GM19324 (cell line): Measurements from ENCODE around the gene PCYT1A.

Experiments
- ATAC-seq: cut with Tn5 transposase; IDR thresholded peaks from one replicate; pipeline ENCODE4 v1.9.1; 2021; ENCODE audit warnings: mild to moderate bottlenecking, moderate library complexity; ENCODE audit not compliant: unreplicated experiment, low FRiP score

PCYT1A gene

DNA sequence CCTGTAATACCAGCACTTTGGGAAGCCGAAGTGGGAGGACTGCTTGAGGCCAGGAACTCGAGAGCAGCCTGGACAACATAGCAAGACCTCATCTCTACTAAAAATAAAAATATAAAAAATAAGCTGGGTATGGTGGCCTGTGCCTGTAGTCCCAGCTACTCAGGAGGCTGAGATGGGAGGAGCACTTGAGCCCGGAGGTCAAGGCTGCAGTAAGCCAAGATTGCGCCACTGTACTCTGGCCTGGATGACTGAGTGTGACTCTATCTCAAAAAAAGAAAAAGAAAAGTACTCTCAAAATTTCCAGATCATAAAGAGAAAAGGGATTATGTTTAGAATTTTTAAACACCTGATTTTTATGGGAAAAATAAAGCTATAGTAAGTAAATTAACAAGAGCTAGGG lies 47.1 kb downstream of the PCYT1A start:
- ATAC-seq: no peak

GRCh38 chr3:196238612-196239560 lies 48.6 kb downstream of the PCYT1A start:
- ATAC-seq: no peak

DNA sequence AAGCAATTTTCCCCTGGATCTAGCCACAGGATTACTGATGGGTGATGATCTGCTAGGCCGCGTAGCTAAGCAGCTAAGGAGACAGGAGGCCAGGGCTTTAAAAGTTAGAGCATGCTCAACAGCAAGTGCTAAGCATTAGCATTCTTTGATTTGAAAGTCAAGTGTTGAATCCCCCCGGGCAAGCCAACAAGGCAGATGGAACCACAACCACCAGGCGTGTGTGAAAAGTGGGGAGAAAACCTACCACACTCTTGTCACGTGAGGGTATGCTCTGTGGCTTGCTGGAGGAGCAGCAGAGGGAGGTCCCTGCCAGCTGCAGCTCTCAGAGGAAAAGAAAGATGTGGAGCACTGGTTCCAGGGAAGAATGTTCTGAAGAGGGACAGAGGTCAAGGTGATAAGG lies 50.3 kb downstream of the PCYT1A start:
- no peak for ATAC-seq

- no peak for ATAC-seq
Measured at GRCh38 chr3:196236223-196236622, 51.3 kb downstream of the PCYT1A start.

GRCh38 chr3:196235452-196236122 lies 51.9 kb downstream of the PCYT1A start:
- ATAC-seq: no peak

DNA sequence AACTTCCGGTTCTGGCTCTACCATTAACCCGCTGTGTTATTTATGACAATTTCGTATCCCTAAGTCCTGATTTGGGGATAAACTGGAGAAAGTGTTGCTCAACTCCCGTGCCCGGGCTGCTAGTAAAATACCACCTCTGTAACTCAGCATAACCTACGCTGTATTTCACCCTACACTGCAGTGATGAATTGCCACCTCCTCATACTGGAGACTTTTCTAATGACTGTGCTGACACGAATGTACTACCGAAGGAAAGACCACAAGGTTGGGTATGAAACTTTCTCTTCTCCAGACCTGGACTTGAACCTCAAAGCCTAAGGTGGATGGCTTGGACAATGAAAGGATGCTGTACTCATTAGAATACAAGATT lies 54.7 kb downstream of the PCYT1A start:
- ATAC-seq: no peak

GRCh38 chr3:196232154-196232881 lies 55.2 kb downstream of the PCYT1A start:
- no peak for ATAC-seq

GRCh38 chr3:196227629-196228493 lies 59.7 kb downstream of the PCYT1A start:
- ATAC-seq: no peak

- ATAC-seq: no peak
Measured at GRCh38 chr3:196227121-196227561, 60.4 kb downstream of the PCYT1A start.

- no peak for ATAC-seq
Measured at GRCh38 chr3:196225763-196226364, 61.7 kb downstream of the PCYT1A start.

DNA sequence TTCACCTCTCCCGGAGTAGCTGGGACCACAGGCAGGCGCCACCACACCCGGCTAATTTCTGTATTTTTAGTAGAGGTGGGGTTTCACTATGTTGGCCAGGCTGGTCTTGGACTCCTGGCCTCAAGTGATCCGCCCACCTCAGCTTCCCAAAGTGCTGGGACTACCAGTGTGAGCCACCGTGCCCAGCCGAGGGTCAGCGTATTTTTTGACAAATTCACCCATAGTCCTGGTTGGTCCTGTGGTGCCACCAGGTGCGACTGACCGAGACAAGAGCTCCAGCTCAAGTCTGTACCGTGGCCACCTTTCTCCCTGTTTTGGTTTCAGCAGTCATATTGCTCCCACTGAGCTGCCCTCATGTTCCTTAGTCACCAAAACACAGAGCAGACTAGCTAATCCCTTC lies 62.4 kb downstream of the PCYT1A start:
- ATAC-seq: no peak

DNA sequence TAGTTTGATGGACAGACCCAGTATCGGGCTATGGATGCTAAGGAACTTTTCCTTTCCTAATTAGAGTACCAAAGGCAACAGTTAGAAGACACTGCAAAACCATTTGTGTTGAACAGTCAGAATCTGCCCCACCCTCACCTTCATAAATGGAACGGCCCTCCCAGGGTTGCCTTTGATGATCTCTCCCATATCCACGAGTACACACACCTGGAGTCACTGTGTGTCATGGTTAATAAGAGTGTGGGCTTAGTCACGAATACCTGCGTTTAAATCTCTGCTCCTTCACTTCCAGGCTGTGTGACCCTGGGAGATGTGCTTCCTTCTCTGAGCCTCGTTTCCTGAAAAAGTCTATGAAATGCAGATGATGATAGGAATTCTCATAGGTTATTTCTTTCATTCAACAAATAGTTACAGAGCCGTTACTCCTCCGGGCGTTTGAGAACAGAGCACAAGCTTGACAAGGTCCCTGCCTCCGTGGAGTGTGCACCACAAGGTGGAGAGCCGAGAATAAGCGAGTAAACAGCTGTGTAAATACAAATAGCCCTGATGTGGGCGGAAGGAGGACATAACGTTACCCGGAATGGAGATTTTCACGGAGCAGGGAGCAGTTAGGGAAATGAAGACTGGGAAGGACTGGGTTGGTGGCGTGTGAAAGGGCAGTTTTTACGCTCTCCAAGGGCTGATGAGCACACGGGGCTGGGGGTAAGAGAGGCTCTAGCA lies 64.5 kb downstream of the PCYT1A start:
- no peak for ATAC-seq

DNA sequence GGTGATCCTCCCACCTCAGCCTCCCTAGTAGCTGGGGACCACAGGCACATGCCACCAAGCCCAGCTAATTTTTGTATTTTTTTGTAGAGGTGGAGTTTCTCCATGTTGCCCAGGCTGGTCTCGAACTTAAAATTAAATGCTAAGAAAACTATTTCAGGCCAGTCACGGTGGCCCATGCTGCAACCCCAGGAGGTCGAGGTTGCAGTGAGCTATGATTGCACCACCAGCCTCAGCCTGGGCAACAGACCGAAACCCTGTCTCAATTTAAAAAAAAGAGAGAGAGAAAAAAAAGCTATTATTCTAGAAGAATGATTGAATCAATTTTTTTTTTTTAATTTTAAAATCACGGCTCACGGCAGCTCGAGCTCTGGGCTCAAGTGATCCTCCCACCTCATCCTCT lies 66.5 kb downstream of the PCYT1A start:
- ATAC-seq: no peak

DNA sequence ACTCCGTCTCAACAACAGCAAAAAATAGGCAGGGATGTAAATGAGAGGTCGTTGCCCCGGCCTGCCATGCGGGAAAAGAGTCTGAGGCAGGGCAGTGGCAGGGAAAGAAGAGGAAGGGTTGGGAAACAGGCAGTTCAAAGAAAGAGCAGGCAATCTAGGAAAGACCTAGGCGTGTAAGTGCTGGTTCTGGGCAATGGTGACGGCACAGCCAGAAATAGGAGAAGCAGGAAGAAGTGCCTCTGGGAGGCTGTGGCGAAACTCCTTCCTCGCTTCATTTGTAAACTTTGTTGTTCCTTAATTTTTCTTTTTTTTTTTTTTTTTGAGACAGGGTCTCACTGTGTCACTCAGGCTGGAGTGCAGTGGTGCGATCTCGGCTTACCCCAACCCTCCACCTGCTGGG lies 66.9 kb downstream of the PCYT1A start:
- ATAC-seq: no peak

GRCh38 chr3:196219970-196220311 lies 67.6 kb downstream of the PCYT1A start:
- no peak for ATAC-seq

DNA sequence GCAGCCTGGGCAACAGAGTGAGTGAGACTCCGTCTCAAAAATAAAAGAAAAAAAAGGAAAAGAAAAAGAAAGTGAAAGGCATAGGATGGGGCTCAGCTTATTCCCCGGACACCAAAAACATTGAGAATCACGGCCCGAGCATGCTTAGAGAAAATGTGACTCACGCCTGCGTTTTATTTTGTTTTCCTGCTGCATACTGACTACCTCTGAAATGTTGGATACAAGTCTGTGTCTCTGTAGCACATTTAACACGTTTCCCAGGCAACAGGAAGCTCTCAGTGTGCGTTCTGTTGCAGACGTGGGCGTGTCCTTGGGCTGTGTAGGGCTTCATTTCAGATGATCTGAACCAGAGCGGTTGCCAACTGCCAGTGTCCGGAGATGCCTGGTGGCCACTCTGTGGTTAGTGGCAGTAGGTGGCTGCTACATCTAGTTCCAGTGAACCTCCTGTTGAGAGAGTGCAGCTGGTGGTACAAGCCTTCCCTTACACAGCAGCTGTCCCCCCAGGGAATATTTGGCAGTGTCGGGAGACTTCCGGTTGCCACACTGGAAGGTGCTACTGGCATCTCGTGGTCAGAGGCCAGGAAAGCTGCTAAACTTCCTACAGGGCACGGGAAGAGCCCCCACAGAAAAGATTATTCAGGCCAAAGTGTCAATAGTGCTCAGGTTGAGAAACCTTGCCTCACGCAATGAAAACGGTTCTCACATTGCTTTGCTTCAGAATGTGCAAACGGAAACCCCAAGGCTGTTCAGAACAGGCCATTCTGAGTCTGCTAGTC lies 68.1 kb downstream of the PCYT1A start:
- no peak for ATAC-seq

- no peak for ATAC-seq
Measured at GRCh38 chr3:196218155-196218712, 69.3 kb downstream of the PCYT1A start.
